Esophagus muscularis mucosa (tissue), 3 donors: ENCODE data around the gene PTBP2.

Source experiments
- POLR2A ChIP-seq: fragments of 450-650 bp; IDR thresholded peaks from one replicate; pipeline ENCODE4 v1.6.1; 2017; ENCODE audit warnings: antibody characterized with exemption, moderate library complexity, mild to moderate bottlenecking, low read depth
- TF ChIP-seq, protein P1 (sequence below), 3 experiments: fragments of 200-600 bp in 2 of 3; fragments of 450-650 bp in 1 of 3; sonication (generic) in 2 of 3; IDR thresholded peaks; one replicate each; pipeline ENCODE4 v1.5.1; 2017 to 2019; ENCODE audit warnings: antibody characterized with exemption in 3 of 3, mild to moderate bottlenecking in 2 of 3, moderate library complexity in 1 of 3

DNA sequence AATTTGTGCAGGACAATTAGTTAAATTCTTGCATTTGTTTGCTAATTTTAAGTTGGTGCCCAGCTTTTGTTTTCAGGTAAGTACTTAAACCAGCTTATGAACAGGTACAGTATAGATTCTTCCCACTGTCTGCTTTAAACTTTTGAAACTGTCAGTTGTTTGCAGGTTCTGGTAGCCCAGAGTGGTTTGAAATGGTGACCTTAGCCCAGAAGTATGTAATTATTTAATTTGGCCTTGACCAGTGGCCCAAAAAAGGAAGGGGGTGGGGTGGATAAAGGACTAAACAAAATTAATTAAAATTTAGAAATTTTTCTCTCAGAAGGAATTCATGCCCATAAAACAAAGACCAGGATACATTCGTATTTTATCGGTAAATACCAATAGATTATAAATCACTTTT lies 69.0 kb downstream of the PTBP2 start:
- TF ChIP-seq POLR2A: no peak
- TF ChIP-seq, protein P1, sequence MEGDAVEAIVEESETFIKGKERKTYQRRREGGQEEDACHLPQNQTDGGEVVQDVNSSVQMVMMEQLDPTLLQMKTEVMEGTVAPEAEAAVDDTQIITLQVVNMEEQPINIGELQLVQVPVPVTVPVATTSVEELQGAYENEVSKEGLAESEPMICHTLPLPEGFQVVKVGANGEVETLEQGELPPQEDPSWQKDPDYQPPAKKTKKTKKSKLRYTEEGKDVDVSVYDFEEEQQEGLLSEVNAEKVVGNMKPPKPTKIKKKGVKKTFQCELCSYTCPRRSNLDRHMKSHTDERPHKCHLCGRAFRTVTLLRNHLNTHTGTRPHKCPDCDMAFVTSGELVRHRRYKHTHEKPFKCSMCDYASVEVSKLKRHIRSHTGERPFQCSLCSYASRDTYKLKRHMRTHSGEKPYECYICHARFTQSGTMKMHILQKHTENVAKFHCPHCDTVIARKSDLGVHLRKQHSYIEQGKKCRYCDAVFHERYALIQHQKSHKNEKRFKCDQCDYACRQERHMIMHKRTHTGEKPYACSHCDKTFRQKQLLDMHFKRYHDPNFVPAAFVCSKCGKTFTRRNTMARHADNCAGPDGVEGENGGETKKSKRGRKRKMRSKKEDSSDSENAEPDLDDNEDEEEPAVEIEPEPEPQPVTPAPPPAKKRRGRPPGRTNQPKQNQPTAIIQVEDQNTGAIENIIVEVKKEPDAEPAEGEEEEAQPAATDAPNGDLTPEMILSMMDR (IDR thresholded peaks at IDR 0.05): no peak
